HCT116 (cell line): ENCODE results near the gene PRKCZ. TPM values are rescaled to one million over a fixed set of nuclear protein-coding genes. Genes with fewer than 3 reads are reported as not detected.

Experiments
- ATAC-seq: fragments of 200-7000 bp; cut with Tn5 transposase; 2 replicates; pipeline ENCODE4 v1.9.1; 2020; ENCODE audit warnings: mild to moderate bottlenecking, moderate library complexity
- BruUV-seq: library from RNA; stranded (reverse); fragments of 400-500 nt; replicated peaks from 2 replicates; lab custom pipeline; 2021; lab: Mats Ljungman, UMichigan
- CTCF ChIA-PET: fragments of 300-600 bp; sonication (Branson Sonifier 250); formaldehyde crosslinking; loops from one replicate; lab custom pipeline; 2021; ENCODE audit warnings: antibody characterized with exemption; lab: Charles Lee
- POLR2A ChIA-PET: fragments of 300-600, 350-600 bp; sonication (Branson Sonifier 250); formaldehyde crosslinking; loops from one replicate; lab custom pipeline; 2021; ENCODE audit warnings: antibody characterized with exemption; lab: Charles Lee
- RAD21 ChIA-PET, 2 experiments: fragments of 300-600 bp; sonication (Branson Sonifier 250); formaldehyde crosslinking; loops; one replicate each; lab custom pipeline; 2023; ENCODE audit warnings: low total read pairs in 2 of 2; ENCODE audit not compliant: uncharacterized antibody in 2 of 2, unreplicated experiment in 2 of 2, low non-redundant PET in 1 of 2; lab: Charles Lee
- DNase-seq: peaks from one replicate; pipeline ENCODE4 v3.0.0-alpha.2; 2010; ENCODE audit warnings: low read depth, low spot score
- H2AFZ ChIP-seq: fragments of 200-600 bp; shearing (Covaris generic), sonication (generic); 2 replicates; pipeline ENCODE4 v1.6.1; 2017; ENCODE audit warnings: low read depth, mixed run types, mixed read lengths, antibody characterized with exemption, low read length; ENCODE audit not compliant: poor library complexity, severe bottlenecking
- H3K27ac ChIP-seq: 2 replicates; pipeline ENCODE4 v1.5.1; 2012; ENCODE audit warnings: low read depth, low read length
- H3K27me3 ChIP-seq: fragments of 200-600 bp; sonication (generic); 2 replicates; pipeline ENCODE4 v1.6.1; 2016; ENCODE audit warnings: mixed run types, low read length, mixed read lengths; ENCODE audit not compliant: insufficient read depth
- H3K36me3 ChIP-seq, 2 experiments: fragments of 200-500 bp in 1 of 2; fragments of 200-600 bp in 1 of 2; sonication (Bioruptor generic) in 1 of 2; sonication (generic) in 1 of 2; 2 replicates each; pipeline versions ENCODE4 v1.5.1 to v1.6.1; 2014 to 2016; ENCODE audit warnings: low read length in 2 of 2, inconsistent platforms in 1 of 2, mixed read lengths in 1 of 2, mixed run types in 1 of 2; ENCODE audit not compliant: insufficient read depth in 2 of 2, control insufficient read depth in 1 of 2
- H3K4me1 ChIP-seq, 2 experiments: fragments of 200-600 bp in 1 of 2; sonication (generic) in 1 of 2; 2 replicates each; pipeline versions ENCODE4 v1.5.1 to v1.6.1; 2012 to 2017; ENCODE audit warnings: low read length in 2 of 2, inconsistent platforms in 1 of 2, mild to moderate bottlenecking in 1 of 2, mixed read lengths in 1 of 2, mixed run types in 1 of 2, moderate library complexity in 1 of 2; ENCODE audit not compliant: insufficient read depth in 2 of 2, control insufficient read depth in 1 of 2
- H3K4me2 ChIP-seq: fragments of 200-600 bp; sonication (generic); 2 replicates; pipeline ENCODE4 v1.6.1; 2017; ENCODE audit warnings: mixed run types, low read length, mixed read lengths
- H3K4me3 ChIP-seq, 2 experiments: fragments of 200-600 bp in 1 of 2; sonication (generic) in 1 of 2; replicated peaks in 1 of 2; 2 replicates each; pipeline ENCODE4 v1.5.1; 2011 to 2016; ENCODE audit warnings: low read length in 2 of 2, control low read depth in 1 of 2, low read depth in 1 of 2, mild to moderate bottlenecking in 1 of 2, mixed read lengths in 1 of 2, mixed run types in 1 of 2
- H3K79me2 ChIP-seq: fragments of 200-600 bp; sonication (generic); 2 replicates; pipeline ENCODE4 v1.6.1; 2017; ENCODE audit warnings: mild to moderate bottlenecking, mixed run types, low read length, moderate library complexity, mixed read lengths; ENCODE audit not compliant: insufficient read depth
- H3K9ac ChIP-seq: fragments of 200-600 bp; sonication (generic); 2 replicates; pipeline ENCODE4 v1.6.1; 2016; ENCODE audit warnings: low read length, mixed read lengths
- H3K9me2 ChIP-seq: fragments of 200-600 bp; sonication (generic), shearing (Covaris generic); 2 replicates; pipeline ENCODE4 v1.6.1; 2017; ENCODE audit warnings: mixed run types, mild to moderate bottlenecking, moderate library complexity; ENCODE audit not compliant: insufficient read depth
- H3K9me3 ChIP-seq, 2 experiments: fragments of 200-500 bp in 1 of 2; fragments of 200-600 bp in 1 of 2; sonication (Bioruptor generic) in 1 of 2; sonication (generic) in 1 of 2; 2 replicates each; pipeline ENCODE4 v1.6.1; 2014 to 2017; ENCODE audit warnings: low read length in 2 of 2, mixed read lengths in 2 of 2, inconsistent platforms in 1 of 2, low read depth in 1 of 2, mild to moderate bottlenecking in 1 of 2, mixed run types in 1 of 2, moderate library complexity in 1 of 2; ENCODE audit not compliant: control insufficient read depth in 1 of 2, insufficient read depth in 1 of 2
- H4K20me1 ChIP-seq: fragments of 200-600 bp; sonication (generic), shearing (Covaris generic); 2 replicates; pipeline ENCODE4 v1.6.1; 2017; ENCODE audit warnings: mixed run types, mild to moderate bottlenecking, moderate library complexity; ENCODE audit not compliant: insufficient read depth
- CEBPB ChIP-seq: IDR thresholded peaks from 2 replicates; pipeline ENCODE4 v1.6.1; 2012; ENCODE audit warnings: low read depth
- ELF1 ChIP-seq: IDR thresholded peaks from 2 replicates; pipeline ENCODE4 v1.6.1; 2012; ENCODE audit warnings: low read depth, borderline replicate concordance
- EZH2 ChIP-seq: fragments of 200-600 bp; sonication (generic); IDR thresholded peaks from 2 replicates; pipeline ENCODE4 v1.6.1; 2017; ENCODE audit warnings: antibody characterized with exemption, mixed run types
- FOSL1 ChIP-seq: IDR thresholded peaks from 2 replicates; pipeline ENCODE4 v1.6.1; 2012; ENCODE audit warnings: low read depth
- POLR2A ChIP-seq: IDR thresholded peaks from 2 replicates; pipeline ENCODE4 v1.7.0; 2011; ENCODE audit warnings: borderline replicate concordance; ENCODE audit not compliant: insufficient read depth, insufficient read length; ENCODE audit errors: extremely low read depth
- ZFX ChIP-seq: fragments of 450-650 bp; IDR thresholded peaks from 2 replicates; pipeline ENCODE4 v1.6.1; 2017
- intact Hi-C: fragments of 100-400 bp; cut with micrococcal nuclease; formaldehyde crosslinking; loops from 2 replicates; pipeline ENCODE4 v1.10.0; 2022
- total RNA-seq: library from RNA; stranded (reverse); gene quantifications from one replicate; pipeline ENCODE4 v1.2.1, GENCODE V29; 2021; ENCODE audit not compliant: unreplicated experiment
- TF ChIP-seq, protein P1 (sequence below), 3 experiments: fragments of 200-600 bp in 1 of 3; sonication (generic) in 1 of 3; IDR thresholded peaks in 2 of 3; conservative IDR thresholded peaks in 1 of 3; 2 replicates each; pipeline ENCODE4 v1.5.1; 2012 to 2017; ENCODE audit warnings: low read depth in 2 of 3, low read length in 2 of 3, antibody characterized with exemption in 1 of 3, borderline replicate concordance in 1 of 3, control low read depth in 1 of 3, mild to moderate bottlenecking in 1 of 3, mixed read lengths in 1 of 3, mixed run types in 1 of 3, moderate library complexity in 1 of 3; ENCODE audit not compliant: insufficient read depth in 1 of 3
- TF ChIP-seq, protein P2 (sequence below): IDR thresholded peaks from 2 replicates; pipeline ENCODE4 v1.6.1; 2012
- TF ChIP-seq, protein P3 (sequence below): IDR thresholded peaks from 2 replicates; pipeline ENCODE4 v1.6.1; 2012

Gene PRKCZ
- total RNA-seq, 1 experiment from 2014 or later = 46.8 TPM

DNA sequence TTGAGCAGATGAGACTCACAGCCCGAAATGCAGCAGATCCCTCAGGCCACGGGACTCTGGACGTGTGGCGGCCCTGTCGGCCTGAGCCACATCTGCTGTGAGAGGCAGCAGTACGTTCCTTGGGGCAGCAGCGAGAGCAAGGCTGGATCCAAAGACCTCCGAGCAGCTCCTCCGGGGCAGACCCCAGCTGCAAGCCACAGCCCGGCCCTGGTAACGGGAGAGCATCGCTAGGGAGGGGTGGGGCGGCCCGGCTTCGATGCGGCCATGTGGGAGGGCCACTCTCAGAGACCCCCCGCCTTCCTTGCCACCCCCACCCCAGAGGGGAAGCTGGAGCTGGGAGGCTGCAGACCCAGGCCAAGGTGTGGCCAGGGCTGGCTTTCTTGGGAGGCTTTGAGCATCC lies 17.8 kb downstream of the PRKCZ start:
- no TSS peak for BruUV-seq

DNA sequence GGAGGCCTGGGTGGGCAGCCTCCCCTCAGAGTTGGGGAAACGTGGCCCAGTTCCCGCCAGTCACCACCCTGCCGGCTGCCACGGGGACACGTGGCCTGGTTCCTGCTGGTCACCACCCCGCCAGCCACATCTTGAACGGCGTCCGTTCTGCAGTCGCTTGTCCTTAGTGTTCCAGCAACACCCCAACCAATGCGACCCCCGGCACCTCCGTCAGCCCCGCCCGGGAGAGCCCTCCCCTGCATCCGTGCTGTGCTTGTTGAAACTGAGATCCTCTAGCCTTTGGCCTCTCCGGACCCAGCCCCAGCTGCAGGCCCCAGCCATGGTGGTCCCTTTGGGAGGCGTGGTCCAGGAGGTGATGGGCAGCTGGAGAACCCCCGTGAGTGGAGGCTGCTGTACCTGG lies 18.7 kb downstream of the PRKCZ start:
- Histone ChIP-seq H2AFZ (no peak overlapping the region), H4K20me1 (no peaks in the 10 kb centered on the region), H3K9me2 (no peaks in the 10 kb centered on the region), H3K9ac (no peak overlapping the region), H3K79me2 (peaks cover 24% of the 10 kb centered on the region), H3K4me2 (no peak overlapping the region), H3K27ac (no peak overlapping the region), H3K4me3 (no peak overlapping the region), H3K4me1 (no peaks in the 10 kb centered on the region), H3K9me3 (peaks cover 0 to 5% of the 10 kb centered on the region in 2 experiments; a peak in 2 of 4 replicates), H3K27me3 (no peaks in the 10 kb centered on the region), H3K36me3 (peaks cover 0 to 8% of the 10 kb centered on the region in 2 experiments; a peak in 1 of 4 replicates)
- BruUV-seq = no TSS peak
- ChIA-PET RAD21 (no interaction called here), CTCF (no interaction called here), POLR2A (no interaction called here)
- no peak for DNase-seq
- intact Hi-C loops = no loop called here
- no peak for TF ChIP-seq EZH2
- no peak for TF ChIP-seq ZFX
- TF ChIP-seq, protein P1, sequence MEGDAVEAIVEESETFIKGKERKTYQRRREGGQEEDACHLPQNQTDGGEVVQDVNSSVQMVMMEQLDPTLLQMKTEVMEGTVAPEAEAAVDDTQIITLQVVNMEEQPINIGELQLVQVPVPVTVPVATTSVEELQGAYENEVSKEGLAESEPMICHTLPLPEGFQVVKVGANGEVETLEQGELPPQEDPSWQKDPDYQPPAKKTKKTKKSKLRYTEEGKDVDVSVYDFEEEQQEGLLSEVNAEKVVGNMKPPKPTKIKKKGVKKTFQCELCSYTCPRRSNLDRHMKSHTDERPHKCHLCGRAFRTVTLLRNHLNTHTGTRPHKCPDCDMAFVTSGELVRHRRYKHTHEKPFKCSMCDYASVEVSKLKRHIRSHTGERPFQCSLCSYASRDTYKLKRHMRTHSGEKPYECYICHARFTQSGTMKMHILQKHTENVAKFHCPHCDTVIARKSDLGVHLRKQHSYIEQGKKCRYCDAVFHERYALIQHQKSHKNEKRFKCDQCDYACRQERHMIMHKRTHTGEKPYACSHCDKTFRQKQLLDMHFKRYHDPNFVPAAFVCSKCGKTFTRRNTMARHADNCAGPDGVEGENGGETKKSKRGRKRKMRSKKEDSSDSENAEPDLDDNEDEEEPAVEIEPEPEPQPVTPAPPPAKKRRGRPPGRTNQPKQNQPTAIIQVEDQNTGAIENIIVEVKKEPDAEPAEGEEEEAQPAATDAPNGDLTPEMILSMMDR (IDR thresholded peaks at IDR 0.05 in 2 of 3, conservative IDR thresholded peaks at IDR 0.05 in 1 of 3; ENCODE audit: borderline replicate concordance in 1 of 3, insufficient read depth in 1 of 3, low read depth in 2 of 3, low read length in 2 of 3) = no peak
- no peak for TF ChIP-seq FOSL1
- no peak for TF ChIP-seq ELF1
- TF ChIP-seq, protein P2, sequence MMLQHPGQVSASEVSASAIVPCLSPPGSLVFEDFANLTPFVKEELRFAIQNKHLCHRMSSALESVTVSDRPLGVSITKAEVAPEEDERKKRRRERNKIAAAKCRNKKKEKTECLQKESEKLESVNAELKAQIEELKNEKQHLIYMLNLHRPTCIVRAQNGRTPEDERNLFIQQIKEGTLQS = no peak
- no peak for TF ChIP-seq POLR2A
- TF ChIP-seq, protein P3, sequence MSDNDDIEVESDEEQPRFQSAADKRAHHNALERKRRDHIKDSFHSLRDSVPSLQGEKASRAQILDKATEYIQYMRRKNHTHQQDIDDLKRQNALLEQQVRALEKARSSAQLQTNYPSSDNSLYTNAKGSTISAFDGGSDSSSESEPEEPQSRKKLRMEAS = no peak
- no peak for ATAC-seq

More for the DNA sequence above, 17.8 kb downstream of the PRKCZ start:
- intact Hi-C loops = no loop called here
- DNase-seq = no peak
- no peaks in the 10 kb centered on the region for H3K9me2 ChIP-seq
- H3K27ac ChIP-seq = no peak overlapping the region
- no peak overlapping the region for H3K9ac ChIP-seq
- peaks cover 0 to 9% of the 10 kb centered on the region in 2 experiments; a peak in 2 of 4 replicates for H3K9me3 ChIP-seq
- no peaks in the 10 kb centered on the region for H3K4me1 ChIP-seq
- H2AFZ ChIP-seq = no peak overlapping the region
- TF ChIP-seq EZH2 (no peak), CEBPB (no peak)
- H3K4me3 ChIP-seq = no peak overlapping the region
- POLR2A ChIA-PET = no interaction called here
- no peaks in the 10 kb centered on the region for H3K27me3 ChIP-seq
- RAD21 ChIA-PET = no interaction called here
- ATAC-seq = no peak
- H3K4me2 ChIP-seq = no peak overlapping the region
- H3K36me3 ChIP-seq = peaks cover 0 to 8% of the 10 kb centered on the region in 2 experiments; a peak in 1 of 4 replicates
- no peaks in the 10 kb centered on the region for H4K20me1 ChIP-seq
- peaks cover 24% of the 10 kb centered on the region for H3K79me2 ChIP-seq
- CTCF ChIA-PET = no interaction called here
